ENCODE results near the gene CNTNAP5. TPM values are rescaled to one million over a fixed set of nuclear protein-coding genes. Genes with fewer than 3 reads are reported as not detected.

The CNTNAP5 gene
- total and polyA plus RNA-seq, 4 donors = not detected

GRCh38 chr2:124530203-124530602 lies 505.1 kb downstream of the CNTNAP5 start:
- H3K4me1 ChIP-seq (ENCODE audit: control insufficient read depth in 4 of 4, insufficient read depth in 4 of 4, low read length in 3 of 4) = no peaks in the 10 kb centered on the region
- WGBS = 78% methylated on average over 4 of the region's 4 CpGs
- H3K27me3 ChIP-seq (ENCODE audit: control insufficient read depth in 4 of 4, insufficient read depth in 4 of 4, low read length in 3 of 4) = peaks cover 0 to 7% (median 0%) of the 10 kb centered on the region in 4 donors
- H3K27ac ChIP-seq (ENCODE audit: low read depth in 1 of 2, low read length in 2 of 2) = no peak overlapping the region
- no peak overlapping the region for H3K4me3 ChIP-seq (ENCODE audit: low read depth in 1 of 3, low read length in 3 of 3)
- no peak for DNase-seq (ENCODE audit: low spot score)
- no peak for TF ChIP-seq RXRA (IDR thresholded peaks at IDR 0.05)
- TF ChIP-seq RAD21 (IDR thresholded peaks at IDR 0.05) = peak in 1 of 2 donors; percentile 34
- no peak overlapping the region for H3K9ac ChIP-seq (ENCODE audit: low read depth in 1 of 2, low read length in 2 of 2)
- no peaks in the 10 kb centered on the region for H3K36me3 ChIP-seq (ENCODE audit: control insufficient read depth in 4 of 4, insufficient read depth in 3 of 4, low read depth in 1 of 4, low read length in 3 of 4)
- H3K9me3 ChIP-seq (ENCODE audit: control insufficient read depth in 4 of 4, low read length in 3 of 4) = no peaks in the 10 kb centered on the region

- H3K27me3 ChIP-seq (ENCODE audit: control insufficient read depth in 4 of 4, insufficient read depth in 4 of 4, low read length in 3 of 4) = no peaks in the 10 kb centered on the region
- H3K9ac ChIP-seq (ENCODE audit: low read depth in 1 of 2, low read length in 2 of 2) = no peak overlapping the region
- no peak overlapping the region for H3K27ac ChIP-seq (ENCODE audit: low read depth in 1 of 2, low read length in 2 of 2)
- no peaks in the 10 kb centered on the region for H3K9me3 ChIP-seq (ENCODE audit: control insufficient read depth in 4 of 4, low read length in 3 of 4)
- peaks cover 0 to 4% (median 0%) of the 10 kb centered on the region in 4 donors for H3K4me1 ChIP-seq (ENCODE audit: control insufficient read depth in 4 of 4, insufficient read depth in 4 of 4, low read length in 3 of 4)
- H3K4me3 ChIP-seq (ENCODE audit: low read depth in 1 of 3, low read length in 3 of 3) = no peak overlapping the region
- DNase-seq (ENCODE audit: low spot score) = no peak
- no peak for TF ChIP-seq GABPA (IDR thresholded peaks at IDR 0.05 in 1 of 2, conservative IDR thresholded peaks at IDR 0.05 in 1 of 2)
- no peak for TF ChIP-seq FOXA1 (IDR thresholded peaks at IDR 0.05)
- TF ChIP-seq, protein P1, sequence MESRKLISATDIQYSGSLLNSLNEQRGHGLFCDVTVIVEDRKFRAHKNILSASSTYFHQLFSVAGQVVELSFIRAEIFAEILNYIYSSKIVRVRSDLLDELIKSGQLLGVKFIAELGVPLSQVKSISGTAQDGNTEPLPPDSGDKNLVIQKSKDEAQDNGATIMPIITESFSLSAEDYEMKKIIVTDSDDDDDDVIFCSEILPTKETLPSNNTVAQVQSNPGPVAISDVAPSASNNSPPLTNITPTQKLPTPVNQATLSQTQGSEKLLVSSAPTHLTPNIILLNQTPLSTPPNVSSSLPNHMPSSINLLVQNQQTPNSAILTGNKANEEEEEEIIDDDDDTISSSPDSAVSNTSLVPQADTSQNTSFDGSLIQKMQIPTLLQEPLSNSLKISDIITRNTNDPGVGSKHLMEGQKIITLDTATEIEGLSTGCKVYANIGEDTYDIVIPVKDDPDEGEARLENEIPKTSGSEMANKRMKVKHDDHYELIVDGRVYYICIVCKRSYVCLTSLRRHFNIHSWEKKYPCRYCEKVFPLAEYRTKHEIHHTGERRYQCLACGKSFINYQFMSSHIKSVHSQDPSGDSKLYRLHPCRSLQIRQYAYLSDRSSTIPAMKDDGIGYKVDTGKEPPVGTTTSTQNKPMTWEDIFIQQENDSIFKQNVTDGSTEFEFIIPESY (IDR thresholded peaks at IDR 0.05) = no peak
- TF ChIP-seq HNF4G (IDR thresholded peaks at IDR 0.05) = no peak
- TF ChIP-seq FOXA2 (IDR thresholded peaks at IDR 0.05) = no peak
- no peak for TF ChIP-seq NR2F2 (IDR thresholded peaks at IDR 0.05)
- TF ChIP-seq TAF1 (conservative IDR thresholded peaks at IDR 0.05) = no peak
- TF ChIP-seq JUND (IDR thresholded peaks at IDR 0.05) = no peak
- no peak for TF ChIP-seq RAD21 (IDR thresholded peaks at IDR 0.05)
- TF ChIP-seq, protein P2, sequence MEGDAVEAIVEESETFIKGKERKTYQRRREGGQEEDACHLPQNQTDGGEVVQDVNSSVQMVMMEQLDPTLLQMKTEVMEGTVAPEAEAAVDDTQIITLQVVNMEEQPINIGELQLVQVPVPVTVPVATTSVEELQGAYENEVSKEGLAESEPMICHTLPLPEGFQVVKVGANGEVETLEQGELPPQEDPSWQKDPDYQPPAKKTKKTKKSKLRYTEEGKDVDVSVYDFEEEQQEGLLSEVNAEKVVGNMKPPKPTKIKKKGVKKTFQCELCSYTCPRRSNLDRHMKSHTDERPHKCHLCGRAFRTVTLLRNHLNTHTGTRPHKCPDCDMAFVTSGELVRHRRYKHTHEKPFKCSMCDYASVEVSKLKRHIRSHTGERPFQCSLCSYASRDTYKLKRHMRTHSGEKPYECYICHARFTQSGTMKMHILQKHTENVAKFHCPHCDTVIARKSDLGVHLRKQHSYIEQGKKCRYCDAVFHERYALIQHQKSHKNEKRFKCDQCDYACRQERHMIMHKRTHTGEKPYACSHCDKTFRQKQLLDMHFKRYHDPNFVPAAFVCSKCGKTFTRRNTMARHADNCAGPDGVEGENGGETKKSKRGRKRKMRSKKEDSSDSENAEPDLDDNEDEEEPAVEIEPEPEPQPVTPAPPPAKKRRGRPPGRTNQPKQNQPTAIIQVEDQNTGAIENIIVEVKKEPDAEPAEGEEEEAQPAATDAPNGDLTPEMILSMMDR (IDR thresholded peaks at IDR 0.05; ENCODE audit: low read depth, low read length, missing input control) = no peak
- TF ChIP-seq EGR1 (IDR thresholded peaks at IDR 0.05; ENCODE audit: low read depth in 2 of 2) = no peak
- TF ChIP-seq, protein P3, sequence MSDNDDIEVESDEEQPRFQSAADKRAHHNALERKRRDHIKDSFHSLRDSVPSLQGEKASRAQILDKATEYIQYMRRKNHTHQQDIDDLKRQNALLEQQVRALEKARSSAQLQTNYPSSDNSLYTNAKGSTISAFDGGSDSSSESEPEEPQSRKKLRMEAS (IDR thresholded peaks at IDR 0.05) = no peak
- TF ChIP-seq, protein P4, sequence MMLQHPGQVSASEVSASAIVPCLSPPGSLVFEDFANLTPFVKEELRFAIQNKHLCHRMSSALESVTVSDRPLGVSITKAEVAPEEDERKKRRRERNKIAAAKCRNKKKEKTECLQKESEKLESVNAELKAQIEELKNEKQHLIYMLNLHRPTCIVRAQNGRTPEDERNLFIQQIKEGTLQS (IDR thresholded peaks at IDR 0.05) = no peak
- no peak for TF ChIP-seq SP1 (IDR thresholded peaks at IDR 0.05)
- TF ChIP-seq YY1 (IDR thresholded peaks at IDR 0.05) = no peak
- no peak for TF ChIP-seq RXRA (IDR thresholded peaks at IDR 0.05)
- no peak for TF ChIP-seq REST (IDR thresholded peaks at IDR 0.05)
- 73% methylated on average over 7 of the region's 7 CpGs for WGBS
- no peaks in the 10 kb centered on the region for H3K36me3 ChIP-seq (ENCODE audit: control insufficient read depth in 4 of 4, insufficient read depth in 3 of 4, low read depth in 1 of 4, low read length in 3 of 4)
These were observed 508.3 kb downstream of the CNTNAP5 start for GRCh38 chr2:124533226-124533954.
